NCI-H446 (cell line): ENCODE results near the gene ANKRD13C.

Experiments
- DNase-seq, 2 experiments: peaks; one replicate each; lab custom pipeline; 2025; lab: John Stamatoyannopoulos, UW

The ANKRD13C gene

GRCh38 chr1:70220517-70221237 is 133.8 kb downstream of the ANKRD13C start:
- no peak for DNase-seq

DNA sequence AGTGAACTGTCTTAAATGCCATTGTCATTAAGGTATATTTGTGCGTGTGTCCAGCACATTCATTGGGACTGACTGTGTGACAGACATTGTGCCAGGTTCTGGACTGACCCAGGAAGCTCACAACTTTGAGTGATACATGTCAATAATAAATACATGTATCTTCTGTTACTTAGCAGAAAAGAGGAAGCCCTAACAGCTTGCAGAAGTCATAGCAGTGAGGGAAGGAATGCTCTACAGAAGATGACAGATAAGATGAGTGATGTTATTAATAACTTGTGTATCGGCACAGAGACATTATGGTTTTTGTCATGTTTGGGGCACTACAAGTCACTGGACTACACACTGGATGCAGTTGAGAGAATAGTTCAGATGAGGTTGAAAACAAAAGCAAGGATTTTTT is 134.5 kb downstream of the ANKRD13C start:
- DNase-seq = no peak

DNA sequence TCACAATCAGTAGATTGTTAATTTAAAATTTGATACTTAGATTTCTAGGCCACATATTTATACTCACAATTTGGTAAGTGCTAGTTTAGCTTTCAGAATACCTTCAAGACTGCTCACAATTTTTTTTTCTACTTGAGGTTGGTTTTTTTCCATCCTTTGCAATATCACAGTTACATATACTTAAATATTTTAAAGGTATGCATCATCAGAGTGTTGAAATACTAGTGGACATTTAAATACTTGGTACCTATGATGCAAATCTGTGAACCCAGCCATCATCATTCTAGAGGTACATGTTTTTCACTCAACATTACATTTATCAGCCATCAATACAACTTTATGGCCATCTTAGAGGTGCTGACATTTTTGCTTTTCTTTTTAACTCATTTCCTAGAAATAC is 143.0 kb downstream of the ANKRD13C start:
- no peak for DNase-seq

GRCh38 chr1:70210820-70211219 is 143.7 kb downstream of the ANKRD13C start:
- no peak for DNase-seq
